HCT116 (cell line): Measurements from ENCODE around the gene TTC19.

Experiments
- ATF3 ChIP-seq: IDR thresholded peaks from 2 replicates; pipeline ENCODE4 v1.6.1; 2012
- CTCF ChIP-seq, 3 experiments: fragments of 200-600 bp in 1 of 3; sonication (generic) in 1 of 3; IDR thresholded peaks in 2 of 3; conservative IDR thresholded peaks in 1 of 3; 2 replicates each; pipeline ENCODE4 v1.5.1; 2012 to 2017; ENCODE audit warnings: low read depth in 2 of 3, low read length in 2 of 3, antibody characterized with exemption in 1 of 3, borderline replicate concordance in 1 of 3, control low read depth in 1 of 3, mild to moderate bottlenecking in 1 of 3, mixed read lengths in 1 of 3, mixed run types in 1 of 3, moderate library complexity in 1 of 3; ENCODE audit not compliant: insufficient read depth in 1 of 3
- ELF1 ChIP-seq: IDR thresholded peaks from 2 replicates; pipeline ENCODE4 v1.6.1; 2012; ENCODE audit warnings: low read depth, borderline replicate concordance
- EZH2 ChIP-seq: fragments of 200-600 bp; sonication (generic); IDR thresholded peaks from 2 replicates; pipeline ENCODE4 v1.6.1; 2017; ENCODE audit warnings: antibody characterized with exemption, mixed run types
- JUND ChIP-seq: IDR thresholded peaks from 2 replicates; pipeline ENCODE4 v1.6.1; 2012
- MAX ChIP-seq: IDR thresholded peaks from 2 replicates; pipeline ENCODE4 v1.6.1; 2012
- POLR2A ChIP-seq: IDR thresholded peaks from 2 replicates; pipeline ENCODE4 v1.7.0; 2011; ENCODE audit warnings: borderline replicate concordance; ENCODE audit not compliant: insufficient read depth, insufficient read length; ENCODE audit errors: extremely low read depth
- POLR2AphosphoS5 ChIP-seq: IDR thresholded peaks from 2 replicates; pipeline ENCODE4 v1.6.1; 2011; ENCODE audit warnings: mild to moderate bottlenecking, low read depth, low read length, moderate library complexity
- SIN3A ChIP-seq: IDR thresholded peaks from 2 replicates; pipeline ENCODE4 v1.6.1; 2012; ENCODE audit warnings: low read depth
- SP1 ChIP-seq: IDR thresholded peaks from 2 replicates; pipeline ENCODE4 v1.6.1; 2012; ENCODE audit warnings: low read depth
- SRF ChIP-seq: IDR thresholded peaks from 2 replicates; pipeline ENCODE4 v1.6.1; 2012; ENCODE audit warnings: low read depth
- YY1 ChIP-seq: IDR thresholded peaks from 2 replicates; pipeline ENCODE4 v1.6.1; 2011; ENCODE audit warnings: low read length, low read depth, moderate library complexity, mild to moderate bottlenecking; ENCODE audit not compliant: insufficient replicate concordance; ENCODE audit errors: extremely low read depth
- ZNF274 ChIP-seq: fragments of 200-500 bp; sonication (Bioruptor generic); IDR thresholded peaks from 2 replicates; pipeline ENCODE4 v1.6.1; 2014; ENCODE audit warnings: mild to moderate bottlenecking, low read depth, low read length, inconsistent platforms
- TF ChIP-seq, protein P1 (sequence below): IDR thresholded peaks from 2 replicates; pipeline ENCODE4 v1.6.1; 2012; ENCODE audit warnings: low read depth

DNA sequence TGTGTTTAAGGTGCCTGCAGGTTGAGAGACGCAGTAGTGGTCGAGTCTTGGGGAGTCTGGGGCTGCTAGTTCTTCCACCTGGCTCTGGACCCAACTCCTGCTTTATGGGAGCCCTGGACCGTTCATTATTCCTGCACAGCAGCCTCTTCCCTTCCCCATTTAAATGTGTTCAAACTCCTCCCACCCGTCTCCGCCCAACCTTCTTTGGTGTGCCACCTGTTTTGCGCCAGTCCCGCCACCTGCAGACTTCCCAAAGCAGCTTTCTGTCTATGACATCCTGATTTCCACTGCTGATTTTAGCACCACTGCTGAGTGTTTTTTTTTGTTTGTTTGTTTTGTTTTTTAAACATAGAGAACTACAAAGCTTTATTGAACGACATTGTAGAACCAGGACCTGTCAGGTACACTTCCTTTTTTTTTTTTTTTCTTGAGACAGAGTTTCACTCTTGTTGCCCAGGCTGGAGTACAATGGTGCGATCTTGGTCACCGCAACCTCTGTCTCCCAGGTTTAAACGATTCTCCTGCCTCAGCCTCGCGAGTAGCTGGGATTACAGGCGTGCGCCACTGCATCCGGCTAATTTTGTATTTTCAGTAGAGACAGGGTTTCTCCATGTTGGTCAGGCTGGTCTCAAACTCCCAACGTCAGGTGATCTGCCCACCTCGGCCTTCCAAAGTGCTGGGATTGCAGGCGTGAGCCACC, 41.9 kb upstream of the TTC19 start:
- TF ChIP-seq CTCF (IDR thresholded peaks at IDR 0.05 in 2 of 3, conservative IDR thresholded peaks at IDR 0.05 in 1 of 3; ENCODE audit: borderline replicate concordance in 1 of 3, insufficient read depth in 1 of 3, low read depth in 2 of 3, low read length in 2 of 3), result no peak
- no peak for TF ChIP-seq ELF1
- TF ChIP-seq EZH2, result no peak
- no peak for TF ChIP-seq YY1
- TF ChIP-seq MAX, result no peak
- no peak for TF ChIP-seq POLR2A
- TF ChIP-seq POLR2AphosphoS5, result no peak
- TF ChIP-seq SRF, result no peak
- no peak for TF ChIP-seq JUND
- no peak for TF ChIP-seq SIN3A
- no peak for TF ChIP-seq ZNF274
- no peak for TF ChIP-seq SP1
- no peak for TF ChIP-seq ATF3
- TF ChIP-seq, protein P1, sequence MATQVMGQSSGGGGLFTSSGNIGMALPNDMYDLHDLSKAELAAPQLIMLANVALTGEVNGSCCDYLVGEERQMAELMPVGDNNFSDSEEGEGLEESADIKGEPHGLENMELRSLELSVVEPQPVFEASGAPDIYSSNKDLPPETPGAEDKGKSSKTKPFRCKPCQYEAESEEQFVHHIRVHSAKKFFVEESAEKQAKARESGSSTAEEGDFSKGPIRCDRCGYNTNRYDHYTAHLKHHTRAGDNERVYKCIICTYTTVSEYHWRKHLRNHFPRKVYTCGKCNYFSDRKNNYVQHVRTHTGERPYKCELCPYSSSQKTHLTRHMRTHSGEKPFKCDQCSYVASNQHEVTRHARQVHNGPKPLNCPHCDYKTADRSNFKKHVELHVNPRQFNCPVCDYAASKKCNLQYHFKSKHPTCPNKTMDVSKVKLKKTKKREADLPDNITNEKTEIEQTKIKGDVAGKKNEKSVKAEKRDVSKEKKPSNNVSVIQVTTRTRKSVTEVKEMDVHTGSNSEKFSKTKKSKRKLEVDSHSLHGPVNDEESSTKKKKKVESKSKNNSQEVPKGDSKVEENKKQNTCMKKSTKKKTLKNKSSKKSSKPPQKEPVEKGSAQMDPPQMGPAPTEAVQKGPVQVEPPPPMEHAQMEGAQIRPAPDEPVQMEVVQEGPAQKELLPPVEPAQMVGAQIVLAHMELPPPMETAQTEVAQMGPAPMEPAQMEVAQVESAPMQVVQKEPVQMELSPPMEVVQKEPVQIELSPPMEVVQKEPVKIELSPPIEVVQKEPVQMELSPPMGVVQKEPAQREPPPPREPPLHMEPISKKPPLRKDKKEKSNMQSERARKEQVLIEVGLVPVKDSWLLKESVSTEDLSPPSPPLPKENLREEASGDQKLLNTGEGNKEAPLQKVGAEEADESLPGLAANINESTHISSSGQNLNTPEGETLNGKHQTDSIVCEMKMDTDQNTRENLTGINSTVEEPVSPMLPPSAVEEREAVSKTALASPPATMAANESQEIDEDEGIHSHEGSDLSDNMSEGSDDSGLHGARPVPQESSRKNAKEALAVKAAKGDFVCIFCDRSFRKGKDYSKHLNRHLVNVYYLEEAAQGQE, result no peak
